Gastrocnemius medialis (tissue), 4 donors: ENCODE results near the gene MRPL40.

Source experiments
- POLR2A ChIP-seq, 2 donors: fragments of 450-650 bp; IDR thresholded peaks; one replicate each; pipeline ENCODE4 v1.6.1; 2017; ENCODE audit warnings: antibody characterized with exemption in 2 of 2, mild to moderate bottlenecking in 2 of 2, moderate library complexity in 2 of 2
- TF ChIP-seq, protein P1 (sequence below), 5 experiments: fragments of 450-650 bp in 3 of 5; fragments of 200-600 bp in 2 of 5; sonication (generic) in 2 of 5; IDR thresholded peaks in 4 of 5; conservative IDR thresholded peaks in 1 of 5; 1 replicate in 4 of 5; 2 replicates in 1 of 5; pipeline ENCODE4 v1.5.1; 2016 to 2019; ENCODE audit warnings: antibody characterized with exemption in 5 of 5, mild to moderate bottlenecking in 3 of 5, moderate library complexity in 3 of 5

DNA sequence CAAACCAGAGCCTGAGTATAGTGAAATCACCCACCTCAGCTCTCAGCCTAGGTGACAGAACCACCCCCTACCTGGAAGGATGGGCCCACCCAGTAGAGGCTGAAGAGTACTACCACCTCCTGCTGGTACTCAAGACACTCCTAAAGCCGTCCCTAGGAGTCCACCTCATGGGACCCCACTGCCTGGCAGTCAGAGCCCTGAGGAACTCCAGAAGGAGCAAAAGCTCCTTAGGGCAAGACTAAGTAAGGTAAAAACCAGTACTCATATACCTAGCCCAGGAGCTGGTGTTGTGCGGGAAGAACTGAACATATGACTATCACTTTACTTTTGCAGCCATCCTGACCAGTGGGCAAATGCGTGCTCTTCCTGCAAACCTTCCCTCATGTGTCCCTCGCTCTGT lies 37.1 kb upstream of the MRPL40 start:
- TF ChIP-seq, protein P1, sequence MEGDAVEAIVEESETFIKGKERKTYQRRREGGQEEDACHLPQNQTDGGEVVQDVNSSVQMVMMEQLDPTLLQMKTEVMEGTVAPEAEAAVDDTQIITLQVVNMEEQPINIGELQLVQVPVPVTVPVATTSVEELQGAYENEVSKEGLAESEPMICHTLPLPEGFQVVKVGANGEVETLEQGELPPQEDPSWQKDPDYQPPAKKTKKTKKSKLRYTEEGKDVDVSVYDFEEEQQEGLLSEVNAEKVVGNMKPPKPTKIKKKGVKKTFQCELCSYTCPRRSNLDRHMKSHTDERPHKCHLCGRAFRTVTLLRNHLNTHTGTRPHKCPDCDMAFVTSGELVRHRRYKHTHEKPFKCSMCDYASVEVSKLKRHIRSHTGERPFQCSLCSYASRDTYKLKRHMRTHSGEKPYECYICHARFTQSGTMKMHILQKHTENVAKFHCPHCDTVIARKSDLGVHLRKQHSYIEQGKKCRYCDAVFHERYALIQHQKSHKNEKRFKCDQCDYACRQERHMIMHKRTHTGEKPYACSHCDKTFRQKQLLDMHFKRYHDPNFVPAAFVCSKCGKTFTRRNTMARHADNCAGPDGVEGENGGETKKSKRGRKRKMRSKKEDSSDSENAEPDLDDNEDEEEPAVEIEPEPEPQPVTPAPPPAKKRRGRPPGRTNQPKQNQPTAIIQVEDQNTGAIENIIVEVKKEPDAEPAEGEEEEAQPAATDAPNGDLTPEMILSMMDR (IDR thresholded peaks at IDR 0.05 in 4 of 5, conservative IDR thresholded peaks at IDR 0.05 in 1 of 5) = no peak
- no peak for TF ChIP-seq POLR2A (IDR thresholded peaks at IDR 0.05)
